Left colon (tissue), 2 donors: ENCODE results near the gene CYTH1. TPM values are rescaled to one million over a fixed set of nuclear protein-coding genes. Genes with fewer than 3 reads are reported as not detected.

Experiments used
- ATAC-seq: fragments of 200-7000 bp; cut with Tn5 transposase; one replicate; pipeline ENCODE4 v1.9.1; 2020; ENCODE audit warnings: mild to moderate bottlenecking, moderate library complexity
- DNase-seq, 2 donors: peaks; one replicate each; pipeline ENCODE4 v3.0.0-alpha.2; 2020
- intact Hi-C, 2 donors: fragments of 100-400 bp; cut with DNase I in 1 of 2; cut with micrococcal nuclease in 1 of 2; formaldehyde crosslinking; loops; one replicate each; pipeline versions ENCODE4 v1.11.2 to v1.14.0; 2022; cut with DNase I, micrococcal nuclease
- long read RNA-seq: library from polyadenylated mRNA; unstranded; transcript quantifications from one replicate; pipeline ENCODE4 v2.0.0, GENCODE V29; 2021
- total RNA-seq, 2 donors: library from RNA; stranded (reverse); fragmentation: NEBNext Ultra II Directional; extraction: Animal tissue kit (Norgen Biotek cat#: 25700); gene quantifications; one replicate each; pipeline ENCODE4 v1.2.1, GENCODE V29; 2021
- donor health status: DM: no; HTN: no; CAD: no.
- donor health status: DM: yes; HTN: yes; CAD: no.

Gene CYTH1, protein sequence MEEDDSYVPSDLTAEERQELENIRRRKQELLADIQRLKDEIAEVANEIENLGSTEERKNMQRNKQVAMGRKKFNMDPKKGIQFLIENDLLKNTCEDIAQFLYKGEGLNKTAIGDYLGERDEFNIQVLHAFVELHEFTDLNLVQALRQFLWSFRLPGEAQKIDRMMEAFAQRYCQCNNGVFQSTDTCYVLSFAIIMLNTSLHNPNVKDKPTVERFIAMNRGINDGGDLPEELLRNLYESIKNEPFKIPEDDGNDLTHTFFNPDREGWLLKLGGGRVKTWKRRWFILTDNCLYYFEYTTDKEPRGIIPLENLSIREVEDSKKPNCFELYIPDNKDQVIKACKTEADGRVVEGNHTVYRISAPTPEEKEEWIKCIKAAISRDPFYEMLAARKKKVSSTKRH
- total RNA-seq: 10 to 100 TPM; 70.6 to 79.0 TPM
- long read RNA-seq, full-length matches to known transcripts: 13 of 26 reads
- long read RNA-seq, partial matches to known transcripts: 7 of 26 reads
- long read RNA-seq, other reads (novel, unspliced or antisense): 6 of 26 reads

DNA sequence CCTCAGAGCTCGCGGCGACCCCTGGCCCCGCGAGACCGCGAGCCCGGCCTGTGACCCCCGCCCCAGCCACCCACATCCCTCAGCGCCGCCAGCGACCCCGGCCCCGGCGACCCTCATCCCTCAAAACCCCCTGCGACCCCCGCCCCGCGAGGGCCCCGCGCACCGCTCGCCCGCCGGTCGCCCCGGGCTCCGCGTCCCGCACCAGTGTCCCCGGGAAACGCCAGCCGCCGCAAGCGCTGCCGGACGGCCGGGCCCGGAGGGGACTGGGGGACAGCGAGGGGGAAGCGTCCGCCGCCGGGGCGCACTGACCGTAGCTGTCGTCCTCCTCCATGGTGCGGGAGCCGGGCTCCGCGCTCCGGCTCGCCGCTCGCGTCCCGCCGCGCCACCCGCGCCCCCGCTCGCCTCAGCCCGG lies at the start of gene CYTH1:
CYTH1 (minus strand) TSS at position 381 of the 412 bp plus-strand sequence; CDS start at position 331, 50 bp downstream.
- DNase-seq: peak; percentile 33 to 60

DNA sequence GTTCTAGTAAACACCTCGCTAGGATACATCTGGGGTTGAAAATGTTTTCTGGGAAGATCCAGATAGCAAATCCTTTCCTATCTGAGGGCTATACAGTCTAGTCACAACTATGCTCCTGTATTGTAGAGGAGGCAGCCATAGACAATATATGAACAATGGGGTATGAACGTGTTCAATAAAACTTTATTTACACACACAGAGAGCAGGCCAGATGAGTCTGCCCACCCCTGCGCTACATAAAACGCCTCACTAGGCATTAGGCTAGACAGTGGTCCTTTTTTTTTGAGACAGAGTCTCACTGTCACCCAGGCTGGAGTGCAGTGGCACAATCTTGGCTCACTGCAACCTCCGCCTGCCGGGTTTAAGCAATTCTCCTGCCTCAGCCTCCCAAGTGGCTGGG lies 47.4 kb upstream of the CYTH1 start:
- DNase-seq (no peak), ATAC-seq (no peak)
- intact Hi-C loops: no loop called here

More for the DNA sequence above, at the start of gene CYTH1:
- peak; percentile 3 for ATAC-seq
- intact Hi-C loops: no loop called here

DNA sequence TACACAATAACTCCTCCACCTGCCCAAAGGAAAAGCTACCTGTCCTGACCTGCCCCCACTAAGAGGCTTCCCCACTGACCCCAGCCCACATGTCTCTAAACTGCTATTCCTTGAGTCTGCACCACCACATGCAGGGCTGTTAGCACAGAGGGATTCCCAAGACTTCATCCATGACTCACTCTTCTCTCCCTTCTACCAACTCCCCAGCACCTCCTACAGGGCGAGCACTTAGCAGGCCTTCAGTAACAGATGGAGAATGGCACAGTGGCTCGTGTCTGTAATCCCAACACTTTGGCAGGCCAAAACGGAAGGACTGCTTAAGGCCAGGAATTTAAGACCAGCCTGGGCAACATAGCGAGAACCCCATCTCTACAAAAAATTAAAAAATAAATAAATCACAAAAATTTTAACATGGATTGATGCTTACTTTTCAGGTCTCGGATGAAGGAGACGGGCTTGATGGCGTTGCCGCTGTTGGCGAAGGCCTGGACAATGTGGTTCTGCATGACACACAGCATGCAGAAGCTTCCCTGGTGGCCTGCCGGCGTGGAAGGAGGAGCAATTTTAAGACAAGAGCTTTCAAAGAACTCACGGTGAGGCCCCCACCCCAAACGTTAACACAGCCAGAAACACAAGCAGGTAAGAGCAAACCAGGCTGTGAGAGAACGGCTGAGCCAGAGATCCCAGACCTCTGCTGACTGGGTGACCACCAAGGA lies 46.6 kb upstream of the CYTH1 start:
- ATAC-seq: no peak
- DNase-seq: no peak

DNA sequence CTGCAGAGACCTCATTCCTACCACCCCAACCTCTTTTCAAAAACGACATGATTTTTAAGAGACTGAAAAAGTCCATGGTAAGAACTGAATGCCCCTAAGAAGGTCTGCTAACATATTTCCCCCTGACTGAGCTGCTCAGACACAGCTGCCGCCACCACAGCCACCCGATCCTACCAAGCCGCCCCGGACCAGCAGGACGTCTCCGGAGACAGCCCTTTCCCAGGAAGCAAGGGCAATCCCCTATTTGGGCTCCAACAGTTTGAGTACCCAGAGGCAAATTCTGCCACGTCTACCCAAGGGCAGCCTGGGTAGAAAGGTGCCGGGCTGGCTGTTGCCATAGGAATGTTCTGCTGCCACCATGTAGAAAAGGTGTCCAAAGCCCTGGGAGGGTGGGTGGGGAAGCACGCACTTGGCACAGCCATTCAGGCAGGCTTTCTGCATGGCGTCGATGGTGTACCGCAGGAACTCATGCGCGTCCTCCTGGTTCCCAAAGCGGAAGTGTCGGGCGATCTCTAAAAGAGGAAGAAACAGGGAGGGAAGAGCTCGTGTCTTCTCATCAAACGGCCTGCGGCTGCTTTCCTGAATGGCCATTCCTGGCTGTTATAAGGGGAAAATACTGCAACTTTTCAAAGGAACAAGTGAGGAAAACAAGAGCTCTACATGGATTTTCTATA lies 44.9 kb upstream of the CYTH1 start:
- DNase-seq: no peak
- no peak for ATAC-seq
- intact Hi-C loops: no loop called here

More for the DNA sequence above, 46.6 kb upstream of the CYTH1 start:
- intact Hi-C loops: no loop called here

DNA sequence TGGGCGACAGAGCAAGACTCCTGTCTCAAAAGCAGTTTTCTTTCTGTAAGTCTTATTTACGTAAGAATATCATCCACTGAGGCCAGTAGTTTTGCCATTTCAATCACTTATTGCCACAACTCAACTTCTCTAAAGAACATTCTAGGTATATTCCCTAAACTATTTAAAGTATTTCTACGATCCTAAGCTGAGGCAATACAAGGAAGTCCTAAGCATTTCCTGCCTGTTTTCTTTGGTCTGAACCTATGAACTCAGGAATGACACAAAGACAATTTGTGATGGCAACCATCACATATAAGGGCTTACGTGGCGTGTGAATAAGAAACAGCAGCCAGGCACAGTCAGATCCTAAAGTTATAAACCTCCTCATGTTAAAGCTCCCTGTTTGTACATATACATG lies 44.3 kb upstream of the CYTH1 start:
- DNase-seq (no peak), ATAC-seq (no peak)
- intact Hi-C loops: no loop called here

DNA sequence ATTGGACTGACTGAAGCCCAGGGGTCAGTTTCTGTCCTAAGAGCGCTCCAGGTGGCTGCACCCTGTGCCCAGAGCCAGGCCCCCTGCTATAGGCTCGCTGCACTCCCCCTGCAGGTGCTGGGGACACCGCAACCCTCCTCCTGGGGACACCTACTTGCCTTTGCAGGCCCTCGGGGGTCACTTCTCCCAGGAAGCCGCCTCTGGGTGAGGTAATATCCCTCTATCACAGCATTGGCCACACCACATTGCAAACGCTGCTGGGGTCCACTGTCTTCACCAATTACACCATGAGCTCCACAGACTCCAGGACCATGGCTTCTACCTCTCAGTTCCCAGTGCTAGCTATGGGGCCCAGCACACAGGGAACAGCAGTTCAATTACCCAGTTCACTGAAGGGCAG lies 43.6 kb upstream of the CYTH1 start:
- DNase-seq (no peak), ATAC-seq (no peak)
- intact Hi-C loops: no loop called here

DNA sequence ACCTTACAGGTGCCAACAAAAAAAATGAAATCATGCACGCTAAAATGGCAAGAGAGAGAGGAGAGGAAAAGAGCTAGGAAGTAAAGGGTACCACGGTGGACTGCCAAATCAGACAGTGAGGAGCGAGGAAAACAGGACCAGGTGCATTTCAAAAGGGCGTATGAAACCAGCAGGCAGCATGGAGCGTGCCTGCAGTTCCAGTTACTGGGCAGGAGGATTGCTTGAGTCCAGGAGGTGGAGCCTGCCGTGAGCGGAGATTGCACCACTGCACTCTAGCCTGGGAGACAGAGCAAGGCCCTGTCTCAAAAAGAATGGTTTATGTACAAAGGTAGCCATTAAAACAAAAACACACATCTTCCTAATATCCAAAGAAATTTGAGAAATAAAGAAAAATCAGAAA lies 42.2 kb upstream of the CYTH1 start:
- no peak for DNase-seq
- intact Hi-C loops: no loop called here
- ATAC-seq: no peak

DNA sequence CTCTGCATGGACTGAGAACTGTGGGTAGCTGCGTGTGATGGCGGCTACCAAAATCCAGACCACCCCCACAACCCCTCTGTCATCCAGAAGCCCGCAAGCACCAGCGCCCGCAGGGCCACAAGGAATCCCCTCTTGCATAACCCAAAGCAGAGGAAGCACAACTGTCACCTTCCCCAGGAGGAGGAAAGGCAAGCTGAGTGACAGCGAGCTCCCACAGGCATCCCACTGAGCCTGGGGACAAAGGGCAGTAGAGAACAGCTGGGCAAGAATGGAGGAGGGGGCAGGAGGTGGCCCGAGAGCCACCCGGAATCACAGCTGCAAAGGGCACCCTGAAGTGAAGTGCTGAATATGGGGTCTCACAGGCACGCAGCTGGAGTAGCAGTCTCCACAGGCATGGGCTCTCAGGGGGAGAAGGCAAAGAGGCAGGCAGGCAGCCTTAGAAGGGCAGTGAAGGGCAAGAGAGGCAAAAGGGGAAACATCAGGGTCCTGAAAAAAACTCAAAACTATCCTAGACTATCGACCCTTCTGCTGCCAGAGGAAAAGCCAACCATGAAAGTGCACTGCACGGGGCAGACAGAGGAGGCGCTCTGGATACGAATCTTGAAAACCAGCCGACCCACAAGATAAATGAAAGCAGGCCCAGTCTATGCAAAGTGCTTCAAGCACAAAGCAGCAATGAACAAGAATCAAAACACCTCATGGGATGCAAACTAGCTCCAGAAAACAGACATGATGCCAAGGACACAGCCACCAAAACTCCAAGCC lies 41.4 kb upstream of the CYTH1 start:
- DNase-seq: no peak
- intact Hi-C loops: no loop called here

DNA sequence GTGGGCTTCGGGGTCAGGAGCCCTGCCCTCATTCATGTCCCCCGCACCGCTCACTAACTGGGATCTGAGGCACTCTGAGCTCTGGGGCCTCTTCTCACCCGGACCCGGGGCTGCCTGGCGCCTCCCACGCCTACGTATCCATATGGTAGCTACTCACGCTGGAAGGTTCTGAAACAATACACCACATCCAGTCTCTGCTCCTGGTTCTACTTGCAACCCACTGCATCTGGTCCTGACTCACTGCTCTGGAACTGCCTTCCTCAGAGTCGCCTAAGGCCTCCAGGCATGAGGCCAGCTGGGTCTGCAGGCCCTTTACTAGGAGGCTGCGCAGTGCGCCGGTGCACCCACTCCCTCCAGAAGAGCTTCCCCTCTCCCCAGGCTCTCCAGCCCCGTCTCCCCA lies 40.5 kb upstream of the CYTH1 start:
- ATAC-seq (no peak), DNase-seq (no peak)
- intact Hi-C loops: no loop called here

More for the DNA sequence above, 41.4 kb upstream of the CYTH1 start:
- no peak for ATAC-seq

DNA sequence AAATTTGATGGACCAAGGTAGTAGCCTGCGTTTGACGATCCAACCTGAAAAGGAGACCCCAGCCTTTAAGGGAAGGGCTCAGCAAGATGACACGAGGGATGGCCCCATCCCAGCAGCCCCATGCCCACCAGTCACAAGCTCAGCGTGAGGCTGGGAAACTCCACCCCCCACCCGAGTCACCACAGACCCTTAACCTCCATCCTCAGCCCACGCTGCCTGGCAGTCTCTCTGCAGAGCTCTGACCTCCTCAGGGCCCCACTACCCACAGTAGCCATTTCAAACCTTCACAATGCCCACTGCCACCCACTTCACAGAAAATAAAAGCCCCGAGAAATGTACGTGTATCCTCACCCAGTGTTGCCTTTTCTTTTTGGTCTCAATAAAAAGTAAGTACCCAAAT lies 39.9 kb upstream of the CYTH1 start:
- ATAC-seq (no peak), DNase-seq (no peak)
- intact Hi-C loops: no loop called here

DNA sequence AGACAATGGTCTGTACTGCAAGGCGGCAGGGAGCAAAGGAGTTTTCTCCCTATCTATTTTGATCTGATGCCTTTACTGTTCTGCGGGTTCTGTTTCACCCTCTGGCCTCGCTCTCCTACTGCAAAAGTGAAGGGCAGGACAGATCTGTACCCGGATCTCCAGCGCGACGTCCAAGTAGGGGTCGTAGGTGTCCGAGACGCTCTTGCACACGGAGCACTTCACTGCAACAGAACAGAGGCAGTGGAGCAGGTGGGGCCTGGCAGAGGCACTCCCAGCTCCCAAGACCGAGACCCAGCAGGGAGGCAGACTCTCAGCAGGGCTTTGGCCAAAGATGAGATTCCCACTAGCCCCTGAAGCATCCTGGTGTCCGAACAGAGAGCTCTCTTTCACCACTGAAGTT lies 38.8 kb upstream of the CYTH1 start:
- intact Hi-C loops: no loop called here
- ATAC-seq (no peak), DNase-seq (no peak)

DNA sequence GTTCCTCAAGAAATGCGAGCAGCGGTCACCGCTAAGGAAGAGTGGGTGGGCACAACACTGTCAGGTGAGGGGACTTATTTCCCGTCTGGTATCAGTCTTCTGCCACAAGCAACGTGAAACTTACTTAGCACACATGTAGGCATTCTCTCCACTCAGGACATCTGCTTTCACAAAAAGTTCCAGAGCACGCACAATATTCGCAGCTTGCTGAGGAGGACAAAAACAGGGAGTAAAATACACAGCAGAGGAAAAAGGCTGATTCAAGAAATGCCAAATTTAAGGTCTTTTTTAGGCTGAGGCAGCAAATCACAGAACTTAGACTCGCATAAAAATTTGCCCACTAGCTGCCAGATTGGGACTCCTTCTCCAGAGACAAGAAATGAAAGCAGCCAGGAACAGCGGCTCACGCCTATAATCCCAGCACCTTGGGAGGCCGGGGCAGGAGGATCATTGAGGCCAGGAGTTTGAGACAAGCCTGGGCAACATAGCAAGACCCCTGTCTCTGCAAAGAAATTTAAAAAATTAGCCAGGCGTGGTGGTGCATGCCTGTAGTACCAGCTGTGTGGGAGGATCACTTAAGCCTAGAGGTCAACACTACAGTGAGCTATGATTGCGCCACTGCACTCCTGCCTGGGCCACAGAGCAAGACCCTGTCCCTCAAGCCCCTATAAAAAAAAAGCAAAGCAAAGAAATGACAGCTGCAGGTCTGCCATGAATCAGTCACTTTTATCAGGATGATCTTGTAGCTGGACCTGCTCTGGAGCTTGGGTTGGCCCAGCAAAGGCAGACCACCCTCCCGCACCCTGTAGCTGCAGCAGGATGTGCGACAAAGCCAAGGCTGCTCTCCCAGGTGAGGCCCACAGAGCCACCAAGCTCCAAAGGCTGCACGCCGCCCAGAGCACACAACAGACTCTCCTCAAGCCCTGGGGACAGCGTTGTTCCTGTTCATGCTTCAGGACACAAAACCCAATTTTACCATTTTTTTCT lies 38.0 kb upstream of the CYTH1 start:
- no peak for ATAC-seq
- intact Hi-C loops: no loop called here
- DNase-seq: no peak

DNA sequence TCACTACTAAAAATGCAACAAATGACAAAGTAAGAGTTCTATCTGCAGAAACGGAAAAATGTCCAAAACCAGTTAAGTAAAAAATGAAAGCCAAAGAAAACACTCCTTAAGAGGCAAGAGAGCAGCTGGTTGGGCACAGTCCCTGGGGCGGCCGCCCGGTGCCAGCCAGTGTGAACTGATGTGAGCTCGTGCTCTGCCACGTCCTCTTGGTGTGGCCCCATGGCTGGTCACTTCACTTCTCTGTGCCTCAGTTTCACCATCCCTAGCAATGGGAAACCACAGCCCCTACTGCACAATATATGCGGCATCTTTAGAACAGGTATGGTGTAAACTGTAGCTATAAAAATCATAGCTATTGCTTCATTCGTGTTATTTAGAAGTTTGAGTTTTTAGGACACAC lies 37.3 kb upstream of the CYTH1 start:
- intact Hi-C loops: no loop called here
- DNase-seq (no peak), ATAC-seq (no peak)

DNA sequence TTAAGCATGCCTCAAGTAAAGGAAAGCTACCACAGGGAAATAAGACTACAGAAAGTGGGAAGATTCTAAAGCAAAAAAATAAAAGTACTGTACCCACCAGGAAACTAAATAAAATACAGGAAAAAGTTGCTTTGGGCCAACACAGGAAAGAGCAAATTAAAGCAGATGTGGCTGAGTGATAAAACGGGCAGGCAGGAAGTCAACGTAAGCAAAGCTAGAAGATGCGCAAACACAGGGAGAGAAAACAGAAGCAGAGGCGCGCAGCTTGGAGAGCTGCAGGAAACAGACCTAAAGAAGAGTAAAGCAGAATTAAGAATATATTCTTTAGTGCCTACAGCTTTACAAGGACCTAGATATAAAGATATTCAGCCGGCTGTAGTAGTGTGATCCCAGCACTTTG lies 36.9 kb upstream of the CYTH1 start:
- ATAC-seq (no peak), DNase-seq (no peak)
- intact Hi-C loops: no loop called here

DNA sequence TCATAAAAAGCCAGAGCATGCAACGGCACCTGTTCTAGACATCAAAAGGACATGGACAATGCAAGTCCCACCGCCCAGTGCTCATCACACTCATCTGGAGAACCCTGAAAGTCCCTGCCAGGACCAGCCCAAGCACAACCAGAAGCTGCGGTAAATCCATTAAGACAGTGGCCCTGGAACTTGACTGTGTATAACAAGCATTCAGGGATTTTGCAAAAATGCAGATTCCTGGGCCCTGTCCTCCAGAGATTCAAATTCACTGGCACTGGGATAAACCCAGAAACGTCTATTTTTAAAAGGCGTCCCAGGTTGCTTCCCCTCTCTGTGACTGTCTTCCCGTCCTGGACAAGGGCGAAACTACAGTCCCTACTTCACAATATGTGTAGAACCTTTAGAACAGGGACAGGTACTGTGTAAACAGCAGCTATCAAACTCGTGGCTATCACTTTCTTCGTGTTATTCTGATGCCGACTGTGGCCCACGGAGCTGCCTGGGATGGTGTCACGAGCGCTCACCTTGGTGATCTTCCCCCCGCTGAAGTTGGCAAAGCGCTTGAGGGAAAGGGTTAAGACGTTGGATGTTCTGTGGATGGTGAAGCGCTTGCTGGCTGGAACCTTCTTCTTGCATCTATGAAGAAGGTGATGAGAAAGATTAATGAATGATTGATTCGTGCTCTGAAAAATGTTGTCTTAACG lies 36.2 kb upstream of the CYTH1 start:
- intact Hi-C loops: no loop called here
- no peak for ATAC-seq

DNA sequence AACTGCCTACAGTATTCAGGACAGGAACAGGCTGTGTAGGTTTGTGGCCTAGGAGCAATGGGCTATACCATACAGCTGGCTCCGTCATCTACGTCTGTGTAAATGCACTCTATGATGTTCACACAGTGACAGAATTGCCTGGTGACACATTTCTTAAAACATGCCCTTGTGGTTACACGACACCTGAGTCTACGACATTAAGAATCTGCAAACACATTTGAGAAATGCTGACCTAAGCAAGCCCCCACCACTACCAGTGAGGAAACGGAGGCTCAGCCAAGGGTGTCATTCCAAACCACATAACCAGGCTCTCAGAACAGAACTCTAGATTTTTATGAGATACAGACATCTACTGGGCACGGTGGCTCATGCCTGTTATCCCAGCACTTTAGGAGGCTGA lies 35.0 kb upstream of the CYTH1 start:
- intact Hi-C loops: no loop called here
- DNase-seq (no peak), ATAC-seq (no peak)

More for the DNA sequence above, 36.2 kb upstream of the CYTH1 start:
- no peak for DNase-seq

DNA sequence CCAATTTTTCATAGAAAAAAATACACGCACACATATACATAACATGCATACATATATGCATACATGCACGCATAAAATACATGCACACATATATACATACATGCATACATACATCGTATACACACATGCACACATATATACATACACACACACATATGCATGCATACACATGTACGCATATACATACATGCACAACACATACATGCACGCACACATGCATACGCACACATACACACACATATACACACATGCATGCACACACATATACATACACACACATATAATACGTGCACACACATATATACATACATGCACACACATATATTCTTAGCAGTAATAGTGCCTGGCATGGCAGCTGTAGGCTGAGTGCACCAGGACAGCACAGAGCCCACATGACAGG lies 33.6 kb upstream of the CYTH1 start:
- intact Hi-C loops: no loop called here
- no peak for ATAC-seq
- no peak for DNase-seq
